ENCODE measurements around the gene EFR3B.
A peak's percentile ranks its signal among the peaks of the same experiment; 100 is the strongest.

EFR3B gene

DNA sequence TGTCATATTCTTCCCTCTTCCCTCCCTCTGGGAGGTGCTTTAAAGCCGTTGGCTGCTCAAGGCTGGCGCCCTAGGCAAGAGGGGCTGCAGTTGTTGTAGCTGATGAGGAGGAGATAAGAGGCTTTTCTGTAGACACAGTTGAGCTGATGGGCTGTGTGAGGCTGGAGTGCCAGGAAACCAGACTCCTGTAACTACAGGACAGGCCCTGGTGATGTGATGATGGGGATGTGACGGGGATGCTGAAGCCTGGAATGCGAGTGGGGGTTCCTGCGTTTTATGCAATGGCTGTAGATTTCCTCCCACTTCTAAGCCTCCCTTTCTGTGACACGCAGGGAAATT, 5.7 kb upstream of the EFR3B start:
- no peak for DNase-seq (ENCODE audit: low spot score)
- TF ChIP-seq, protein P1, sequence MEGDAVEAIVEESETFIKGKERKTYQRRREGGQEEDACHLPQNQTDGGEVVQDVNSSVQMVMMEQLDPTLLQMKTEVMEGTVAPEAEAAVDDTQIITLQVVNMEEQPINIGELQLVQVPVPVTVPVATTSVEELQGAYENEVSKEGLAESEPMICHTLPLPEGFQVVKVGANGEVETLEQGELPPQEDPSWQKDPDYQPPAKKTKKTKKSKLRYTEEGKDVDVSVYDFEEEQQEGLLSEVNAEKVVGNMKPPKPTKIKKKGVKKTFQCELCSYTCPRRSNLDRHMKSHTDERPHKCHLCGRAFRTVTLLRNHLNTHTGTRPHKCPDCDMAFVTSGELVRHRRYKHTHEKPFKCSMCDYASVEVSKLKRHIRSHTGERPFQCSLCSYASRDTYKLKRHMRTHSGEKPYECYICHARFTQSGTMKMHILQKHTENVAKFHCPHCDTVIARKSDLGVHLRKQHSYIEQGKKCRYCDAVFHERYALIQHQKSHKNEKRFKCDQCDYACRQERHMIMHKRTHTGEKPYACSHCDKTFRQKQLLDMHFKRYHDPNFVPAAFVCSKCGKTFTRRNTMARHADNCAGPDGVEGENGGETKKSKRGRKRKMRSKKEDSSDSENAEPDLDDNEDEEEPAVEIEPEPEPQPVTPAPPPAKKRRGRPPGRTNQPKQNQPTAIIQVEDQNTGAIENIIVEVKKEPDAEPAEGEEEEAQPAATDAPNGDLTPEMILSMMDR (IDR thresholded peaks at IDR 0.05; ENCODE audit: extremely low read depth, missing control alignments): no peak

- TF ChIP-seq, protein P1 (IDR thresholded peaks at IDR 0.05; ENCODE audit: extremely low read depth, missing control alignments): no peak
- DNase-seq (ENCODE audit: low spot score): no peak
These were observed 2.8 kb upstream of the EFR3B start for GRCh38 chr2:25039126-25039525.

DNA sequence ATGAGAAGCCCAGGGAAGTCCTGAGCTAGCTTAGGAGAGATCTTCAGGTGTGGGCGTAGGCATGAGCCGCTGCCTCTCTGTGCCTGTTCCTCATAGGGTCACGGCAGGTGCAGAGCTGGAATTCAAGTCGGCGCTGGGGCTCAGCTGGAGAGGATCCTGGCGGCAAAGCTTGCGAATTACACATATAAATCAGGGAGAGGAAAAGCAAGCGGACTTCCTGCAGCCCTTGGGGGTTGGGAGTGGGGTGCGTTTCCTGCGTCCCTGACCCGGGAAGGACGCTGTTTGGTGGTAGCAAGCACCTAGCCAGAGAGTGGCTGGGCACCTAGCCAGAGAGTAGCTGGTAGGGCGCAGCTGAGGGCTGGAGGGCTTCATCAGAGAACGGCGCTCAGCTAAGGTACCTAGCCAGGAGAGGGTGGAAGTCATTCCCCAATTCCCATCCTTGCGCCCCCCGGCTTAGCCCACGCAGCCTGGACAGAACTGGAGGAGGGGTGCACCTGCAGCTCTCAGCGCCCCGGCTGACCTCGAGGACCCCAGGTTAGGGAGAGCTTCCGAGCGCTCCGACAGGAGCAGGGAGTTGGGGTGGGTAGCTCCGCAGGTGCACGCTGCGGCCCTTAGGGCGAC, 459 bp upstream of the EFR3B start:
- peak; percentile 37 for DNase-seq (ENCODE audit: low spot score)
- TF ChIP-seq, protein P1 (IDR thresholded peaks at IDR 0.05; ENCODE audit: extremely low read depth, missing control alignments): no peak

- DNase-seq (ENCODE audit: low spot score): peak; percentile 36
- TF ChIP-seq, protein P1 (IDR thresholded peaks at IDR 0.05; ENCODE audit: extremely low read depth, missing control alignments): no peak
These were observed 705 bp downstream of the EFR3B start for GRCh38 chr2:25042321-25043240.

- TF ChIP-seq, protein P1 (IDR thresholded peaks at IDR 0.05; ENCODE audit: extremely low read depth, missing control alignments): no peak
- DNase-seq (ENCODE audit: low spot score): peak; percentile 32
These were observed 1.5 kb downstream of the EFR3B start for GRCh38 chr2:25043241-25043867.

DNA sequence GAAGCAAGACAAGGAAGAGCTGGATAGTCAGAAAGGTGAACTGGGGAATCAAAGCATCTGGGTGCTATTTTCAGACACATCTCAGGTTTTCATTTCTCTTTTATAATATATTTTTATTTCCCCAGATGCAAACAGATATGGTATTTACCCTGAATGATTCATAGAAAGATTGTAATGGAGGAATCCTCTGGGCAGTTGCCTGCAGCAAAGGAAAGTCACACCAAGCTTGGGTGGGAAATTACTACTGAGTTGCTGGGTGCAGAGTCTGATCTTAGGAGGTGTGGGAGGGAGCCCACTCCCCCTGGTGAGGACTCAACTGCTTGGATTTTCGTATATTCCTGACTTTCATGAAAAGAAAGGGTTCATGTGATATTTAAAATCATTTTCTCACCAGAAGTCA, 2.1 kb downstream of the EFR3B start:
- TF ChIP-seq, protein P1 (IDR thresholded peaks at IDR 0.05; ENCODE audit: extremely low read depth, missing control alignments): no peak
- DNase-seq (ENCODE audit: low spot score): no peak

DNA sequence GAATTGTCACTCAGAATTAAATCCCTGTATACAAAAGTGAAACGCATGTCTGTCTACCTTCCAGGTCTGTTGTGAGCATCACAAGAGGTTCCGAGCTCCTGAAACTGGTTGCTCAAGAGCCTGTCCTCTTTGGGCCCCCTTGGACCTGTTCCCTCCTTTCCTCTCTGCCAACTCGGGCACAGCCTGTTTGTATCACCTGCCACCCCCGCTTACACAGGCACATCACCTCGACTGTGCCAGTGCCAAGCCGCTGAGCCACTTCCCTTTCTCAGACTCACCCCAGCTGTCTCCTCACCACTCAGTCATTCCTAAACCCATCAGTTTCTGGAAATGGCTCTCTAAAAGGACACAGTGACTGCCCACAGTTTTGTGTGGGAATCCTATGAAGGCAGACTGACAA, 3.1 kb downstream of the EFR3B start:
- no peak for DNase-seq (ENCODE audit: low spot score)
- TF ChIP-seq, protein P1 (IDR thresholded peaks at IDR 0.05; ENCODE audit: extremely low read depth, missing control alignments): no peak

All from GM20000 (cell line).